Esophagus squamous epithelium (tissue), 4 donors: Measurements from ENCODE around the gene MEIS3.

Experiments
- POLR2A ChIP-seq, 4 donors: fragments of 450-650 bp; IDR thresholded peaks; one replicate each; pipeline ENCODE4 v1.6.1; 2017; ENCODE audit warnings: antibody characterized with exemption in 4 of 4, mild to moderate bottlenecking in 4 of 4, moderate library complexity in 3 of 4
- TF ChIP-seq, protein P1 (sequence below), 6 experiments: fragments of 450-650 bp in 4 of 6; fragments of 200-600 bp in 2 of 6; sonication (generic) in 2 of 6; IDR thresholded peaks; one replicate each; pipeline ENCODE4 v1.5.1; 2016 to 2019; ENCODE audit warnings: antibody characterized with exemption in 6 of 6, mild to moderate bottlenecking in 4 of 6, moderate library complexity in 4 of 6

DNA sequence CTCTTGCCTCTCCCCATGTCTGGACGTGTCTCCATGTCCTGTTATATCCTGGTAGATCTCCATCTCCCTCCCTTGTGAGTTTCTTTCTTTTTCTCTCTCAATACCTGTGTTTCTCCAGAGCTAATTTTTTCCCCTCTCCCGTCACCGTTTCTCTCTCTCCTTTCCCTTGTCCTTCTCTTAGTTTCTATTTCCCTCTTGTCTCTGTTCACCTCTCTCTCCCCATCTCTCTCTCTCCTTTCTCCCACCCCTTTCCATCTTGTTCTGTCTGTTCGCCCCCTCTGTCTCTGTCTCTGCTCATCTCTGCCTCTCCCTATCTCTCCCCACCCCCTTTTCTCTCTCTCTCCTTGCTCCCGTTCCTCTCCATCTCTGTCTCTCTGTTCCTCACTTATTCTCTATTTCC lies 39.3 kb upstream of the MEIS3 start:
- TF ChIP-seq, protein P1, sequence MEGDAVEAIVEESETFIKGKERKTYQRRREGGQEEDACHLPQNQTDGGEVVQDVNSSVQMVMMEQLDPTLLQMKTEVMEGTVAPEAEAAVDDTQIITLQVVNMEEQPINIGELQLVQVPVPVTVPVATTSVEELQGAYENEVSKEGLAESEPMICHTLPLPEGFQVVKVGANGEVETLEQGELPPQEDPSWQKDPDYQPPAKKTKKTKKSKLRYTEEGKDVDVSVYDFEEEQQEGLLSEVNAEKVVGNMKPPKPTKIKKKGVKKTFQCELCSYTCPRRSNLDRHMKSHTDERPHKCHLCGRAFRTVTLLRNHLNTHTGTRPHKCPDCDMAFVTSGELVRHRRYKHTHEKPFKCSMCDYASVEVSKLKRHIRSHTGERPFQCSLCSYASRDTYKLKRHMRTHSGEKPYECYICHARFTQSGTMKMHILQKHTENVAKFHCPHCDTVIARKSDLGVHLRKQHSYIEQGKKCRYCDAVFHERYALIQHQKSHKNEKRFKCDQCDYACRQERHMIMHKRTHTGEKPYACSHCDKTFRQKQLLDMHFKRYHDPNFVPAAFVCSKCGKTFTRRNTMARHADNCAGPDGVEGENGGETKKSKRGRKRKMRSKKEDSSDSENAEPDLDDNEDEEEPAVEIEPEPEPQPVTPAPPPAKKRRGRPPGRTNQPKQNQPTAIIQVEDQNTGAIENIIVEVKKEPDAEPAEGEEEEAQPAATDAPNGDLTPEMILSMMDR (IDR thresholded peaks at IDR 0.05), result no peak
- TF ChIP-seq POLR2A (IDR thresholded peaks at IDR 0.05), result no peak
